Nephron (organoid): Measurements from ENCODE around the gene OR5A1.

ENCODE experiments used
- H3K27ac Mint-ChIP-seq, 3 experiments: 2 replicates each; pipeline ENCODE4 v1.8.0; 2020; ENCODE audit warnings: mixed read lengths in 3 of 3, mild to moderate bottlenecking in 2 of 3, moderate library complexity in 1 of 3
- H3K27me3 Mint-ChIP-seq: 2 replicates; pipeline ENCODE4 v1.8.0; 2021; ENCODE audit warnings: low read depth, mild to moderate bottlenecking, moderate library complexity, mixed read lengths
- H3K36me3 Mint-ChIP-seq: 2 replicates; pipeline ENCODE4 v1.8.0; 2020; ENCODE audit warnings: low read depth, mixed read lengths
- H3K4me1 Mint-ChIP-seq: 2 replicates; pipeline ENCODE4 v1.8.0; 2020; ENCODE audit warnings: mixed read lengths
- H3K4me3 Mint-ChIP-seq, 3 experiments: 2 replicates each; pipeline ENCODE4 v1.8.0; 2020; ENCODE audit warnings: mild to moderate bottlenecking in 3 of 3, mixed read lengths in 3 of 3, moderate library complexity in 2 of 3
- H3K9me3 Mint-ChIP-seq: 2 replicates; pipeline ENCODE4 v1.8.0; 2020; ENCODE audit warnings: mixed read lengths
- TF ChIP-seq, protein P1 (sequence below), 3 experiments: fragments of 200-600 bp; sonication (generic); IDR thresholded peaks; one replicate each; pipeline ENCODE4 v1.5.0; 2021; ENCODE audit warnings: antibody characterized with exemption in 3 of 3; ENCODE audit not compliant: unreplicated experiment in 3 of 3

OR5A1 gene

DNA sequence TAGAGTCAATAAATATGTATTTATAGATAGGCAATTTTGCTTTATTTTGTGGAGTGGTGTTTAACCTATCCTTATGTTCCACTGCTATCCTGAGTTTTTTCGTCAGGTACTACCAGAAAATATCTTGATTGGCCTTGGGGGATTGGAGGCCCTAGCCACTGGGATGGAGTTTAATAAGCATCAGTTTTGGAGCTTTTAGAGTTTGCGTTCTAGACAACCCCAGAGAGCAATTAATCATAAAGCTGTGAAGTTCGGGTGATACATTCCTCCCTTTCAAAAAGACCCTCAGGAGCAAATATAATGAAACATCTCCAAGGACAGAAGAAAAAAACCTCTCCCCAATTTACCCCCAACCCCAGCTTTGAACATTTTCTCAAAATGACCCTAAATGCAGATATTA lies at the start of gene OR5A1:
Gene OR5A1, plus strand, starts transcription at position 301 of the 400 bp plus-strand sequence. CDS start 6,700 bp downstream, outside the sequence.
- H3K9me3 Mint-ChIP-seq, result no peaks in the 10 kb centered on the region
- H3K4me3 Mint-ChIP-seq, result no peak within 1 kb of the TSS
- H3K27me3 Mint-ChIP-seq, result peaks cover 3% of the 10 kb centered on the region
- TF ChIP-seq, protein P1, sequence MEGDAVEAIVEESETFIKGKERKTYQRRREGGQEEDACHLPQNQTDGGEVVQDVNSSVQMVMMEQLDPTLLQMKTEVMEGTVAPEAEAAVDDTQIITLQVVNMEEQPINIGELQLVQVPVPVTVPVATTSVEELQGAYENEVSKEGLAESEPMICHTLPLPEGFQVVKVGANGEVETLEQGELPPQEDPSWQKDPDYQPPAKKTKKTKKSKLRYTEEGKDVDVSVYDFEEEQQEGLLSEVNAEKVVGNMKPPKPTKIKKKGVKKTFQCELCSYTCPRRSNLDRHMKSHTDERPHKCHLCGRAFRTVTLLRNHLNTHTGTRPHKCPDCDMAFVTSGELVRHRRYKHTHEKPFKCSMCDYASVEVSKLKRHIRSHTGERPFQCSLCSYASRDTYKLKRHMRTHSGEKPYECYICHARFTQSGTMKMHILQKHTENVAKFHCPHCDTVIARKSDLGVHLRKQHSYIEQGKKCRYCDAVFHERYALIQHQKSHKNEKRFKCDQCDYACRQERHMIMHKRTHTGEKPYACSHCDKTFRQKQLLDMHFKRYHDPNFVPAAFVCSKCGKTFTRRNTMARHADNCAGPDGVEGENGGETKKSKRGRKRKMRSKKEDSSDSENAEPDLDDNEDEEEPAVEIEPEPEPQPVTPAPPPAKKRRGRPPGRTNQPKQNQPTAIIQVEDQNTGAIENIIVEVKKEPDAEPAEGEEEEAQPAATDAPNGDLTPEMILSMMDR (IDR thresholded peaks at IDR 0.05; ENCODE audit: unreplicated experiment in 3 of 3), result no peak
- no peaks in the 10 kb centered on the region for H3K4me1 Mint-ChIP-seq
- no peaks in the 10 kb centered on the region for H3K36me3 Mint-ChIP-seq
- H3K27ac Mint-ChIP-seq, result no peak within 1 kb of the TSS

DNA sequence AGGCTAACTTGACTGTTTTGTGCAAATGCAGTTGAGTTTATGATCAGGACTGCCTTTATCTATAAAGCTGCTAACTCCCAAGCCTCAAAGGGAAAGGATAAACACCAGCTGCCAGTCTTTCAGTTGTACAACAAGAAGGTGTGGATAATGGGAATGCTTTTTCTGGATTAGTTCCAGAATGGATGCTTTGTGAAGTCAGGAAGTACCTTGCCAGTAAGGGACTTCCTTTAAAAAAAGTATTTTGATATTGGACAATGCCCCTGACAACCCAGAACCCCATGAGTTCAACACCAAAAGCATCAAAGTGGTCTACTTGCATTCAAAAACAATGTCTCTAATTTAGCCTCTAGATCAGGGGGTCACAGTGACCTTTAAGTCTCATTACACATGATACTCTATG lies 42.1 kb upstream of the OR5A1 start:
- Mint-ChIP-seq H3K4me1 (no peaks in the 10 kb centered on the region), H3K4me3 (no peak overlapping the region), H3K9me3 (peaks cover 2% of the 10 kb centered on the region), H3K36me3 (no peaks in the 10 kb centered on the region), H3K27me3 (peaks cover 4% of the 10 kb centered on the region), H3K27ac (no peak overlapping the region)
- TF ChIP-seq, protein P1 (IDR thresholded peaks at IDR 0.05; ENCODE audit: unreplicated experiment in 3 of 3), result no peak

- Mint-ChIP-seq H3K4me1 (no peaks in the 10 kb centered on the region), H3K36me3 (no peaks in the 10 kb centered on the region), H3K4me3 (no peak overlapping the region), H3K27me3 (peaks cover 4% of the 10 kb centered on the region), H3K27ac (no peak overlapping the region), H3K9me3 (peaks cover 12% of the 10 kb centered on the region)
- TF ChIP-seq, protein P1 (IDR thresholded peaks at IDR 0.05; ENCODE audit: unreplicated experiment in 3 of 3), result no peak
These were observed 35.6 kb upstream of the OR5A1 start for GRCh38 chr11:59400461-59401261.

DNA sequence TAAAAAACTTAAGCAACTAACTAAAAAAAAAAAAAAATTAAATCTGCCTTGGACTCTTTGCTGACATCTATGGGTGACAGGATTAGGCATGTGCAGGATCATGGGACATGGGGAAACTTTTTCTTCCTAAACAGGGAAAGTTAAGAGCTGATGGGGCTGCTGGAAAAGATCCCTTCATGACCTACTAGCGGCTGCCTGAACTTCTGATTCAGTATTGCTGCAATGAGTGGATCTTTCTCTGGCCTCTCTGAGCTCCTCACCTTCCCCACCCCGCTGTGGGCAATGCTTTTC lies 35.1 kb upstream of the OR5A1 start:
- H3K4me3 Mint-ChIP-seq, result no peak overlapping the region
- H3K27ac Mint-ChIP-seq, result no peak overlapping the region
- H3K36me3 Mint-ChIP-seq, result no peaks in the 10 kb centered on the region
- H3K27me3 Mint-ChIP-seq, result peaks cover 4% of the 10 kb centered on the region
- no peaks in the 10 kb centered on the region for H3K4me1 Mint-ChIP-seq
- TF ChIP-seq, protein P1 (IDR thresholded peaks at IDR 0.05; ENCODE audit: unreplicated experiment in 3 of 3), result no peak
- H3K9me3 Mint-ChIP-seq, result peaks cover 17% of the 10 kb centered on the region

DNA sequence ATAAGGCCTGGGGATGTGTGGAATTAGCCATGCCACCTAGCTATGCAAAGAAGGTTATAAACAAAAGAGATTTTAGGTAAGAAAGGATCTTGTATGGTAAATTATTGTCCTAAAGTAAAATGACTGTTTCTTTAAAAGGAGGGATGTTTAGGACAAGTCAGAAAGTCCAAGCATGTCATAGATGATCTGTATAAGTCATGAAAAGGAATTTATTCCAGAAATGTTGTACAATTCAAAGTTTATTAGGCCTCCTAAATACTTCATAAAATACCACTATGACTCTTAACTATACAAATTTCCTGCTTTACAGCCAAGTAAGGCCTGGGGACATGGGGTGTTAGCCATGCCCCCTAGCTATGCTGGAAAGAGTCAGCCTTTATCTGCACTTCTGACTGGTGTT lies 32.7 kb upstream of the OR5A1 start:
- no peaks in the 10 kb centered on the region for H3K36me3 Mint-ChIP-seq
- no peak overlapping the region for H3K4me3 Mint-ChIP-seq
- peaks cover 2% of the 10 kb centered on the region for H3K27me3 Mint-ChIP-seq
- H3K9me3 Mint-ChIP-seq, result peaks cover 20% of the 10 kb centered on the region
- no peaks in the 10 kb centered on the region for H3K4me1 Mint-ChIP-seq
- no peak overlapping the region for H3K27ac Mint-ChIP-seq
- TF ChIP-seq, protein P1 (IDR thresholded peaks at IDR 0.05; ENCODE audit: unreplicated experiment in 3 of 3), result no peak

- no peak overlapping the region for H3K27ac Mint-ChIP-seq
- peaks cover 14% of the 10 kb centered on the region for H3K9me3 Mint-ChIP-seq
- no peak overlapping the region for H3K4me3 Mint-ChIP-seq
- TF ChIP-seq, protein P1 (IDR thresholded peaks at IDR 0.05; ENCODE audit: unreplicated experiment in 3 of 3), result no peak
- no peaks in the 10 kb centered on the region for H3K4me1 Mint-ChIP-seq
- no peaks in the 10 kb centered on the region for H3K36me3 Mint-ChIP-seq
- no peaks in the 10 kb centered on the region for H3K27me3 Mint-ChIP-seq
These were observed 22.6 kb upstream of the OR5A1 start for GRCh38 chr11:59413646-59414045.
